IMR-90 (cell line): ENCODE measurements around the gene GPR3. TPM values are rescaled to one million over a fixed set of nuclear protein-coding genes. Genes with fewer than 3 reads are reported as not detected.

Experiments
- ATAC-seq: fragments of 200-7000 bp; cut with Tn5 transposase; 2 replicates; pipeline ENCODE4 v1.9.1; 2020; ENCODE audit warnings: low read depth, mild to moderate bottlenecking, moderate library complexity
- BruUV-seq: library from RNA; stranded (reverse); fragments of 400-500 nt; replicated peaks from 2 replicates; lab custom pipeline; 2021; lab: Mats Ljungman, UMichigan
- CTCF ChIA-PET: fragments of 300-600 bp; formaldehyde crosslinking; extraction: SDS; loops from one replicate; lab custom pipeline; 2021; ENCODE audit warnings: antibody characterized with exemption; lab: Yijun Ruan, JAX
- POLR2A ChIA-PET: fragments of 300-600 bp; sonication (Branson Sonifier 250); formaldehyde crosslinking; loops from one replicate; lab custom pipeline; 2022; ENCODE audit warnings: antibody characterized with exemption; ENCODE audit not compliant: unreplicated experiment; lab: Charles Lee
- DNase-seq: peaks from one replicate; pipeline ENCODE4 v3.0.0; 2013
- H2AFZ ChIP-seq: replicated peaks from 2 replicates; pipeline ENCODE3; 2013; ENCODE audit warnings: low read length, mild to moderate bottlenecking; ENCODE audit not compliant: poor library complexity
- H2AK5ac ChIP-seq: 2 replicates; pipeline ENCODE4 v1.6.1; 2013; ENCODE audit warnings: low read depth, low read length, inconsistent platforms
- H2AK9ac ChIP-seq: replicated peaks from 2 replicates; pipeline ENCODE3; 2013; ENCODE audit warnings: mild to moderate bottlenecking, low read depth, low read length, moderate library complexity; ENCODE audit not compliant: poor library complexity
- H2BK120ac ChIP-seq: 2 replicates; pipeline ENCODE4 v1.6.1; 2013; ENCODE audit warnings: low read depth, low read length, inconsistent platforms
- H2BK15ac ChIP-seq: 3 replicates; pipeline ENCODE4 v1.6.1; 2013; ENCODE audit warnings: low read depth, low read length, inconsistent platforms
- H2BK20ac ChIP-seq: 2 replicates; pipeline ENCODE4 v1.6.1; 2013; ENCODE audit warnings: low read depth, mild to moderate bottlenecking, inconsistent platforms, low read length, moderate library complexity
- H2BK5ac ChIP-seq: 2 replicates; pipeline ENCODE4 v1.6.1; 2013; ENCODE audit warnings: mild to moderate bottlenecking, low read depth, low read length, inconsistent platforms; ENCODE audit not compliant: poor library complexity, severe bottlenecking
- H3K14ac ChIP-seq: replicated peaks from 2 replicates; pipeline ENCODE4 v1.6.1; 2013; ENCODE audit warnings: low read depth, low read length, inconsistent platforms
- H3K18ac ChIP-seq: 2 replicates; pipeline ENCODE4 v1.6.1; 2013; ENCODE audit warnings: low read depth, low read length, control low read depth
- H3K23ac ChIP-seq: 2 replicates; pipeline ENCODE4 v1.6.1; 2013; ENCODE audit warnings: low read depth, low read length, inconsistent platforms
- H3K27ac ChIP-seq: 2 replicates; pipeline ENCODE4 v1.5.1; 2013; ENCODE audit warnings: mild to moderate bottlenecking, control low read depth, low read length; ENCODE audit not compliant: insufficient read depth
- H3K27me3 ChIP-seq: 2 replicates; pipeline ENCODE4 v1.6.1; 2013; ENCODE audit warnings: low read length; ENCODE audit not compliant: control insufficient read depth, insufficient read depth
- H3K36me3 ChIP-seq: 2 replicates; pipeline ENCODE4 v1.6.1; 2013; ENCODE audit warnings: low read length, mixed read lengths; ENCODE audit not compliant: control insufficient read depth, insufficient read depth
- H3K4ac ChIP-seq: 2 replicates; pipeline ENCODE4 v1.6.1; 2013; ENCODE audit warnings: low read depth, low read length, inconsistent platforms
- H3K4me1 ChIP-seq: 2 replicates; pipeline ENCODE4 v1.6.1; 2013; ENCODE audit warnings: low read length, mixed read lengths; ENCODE audit not compliant: control insufficient read depth, insufficient read depth
- H3K4me2 ChIP-seq: 2 replicates; pipeline ENCODE4 v1.6.1; 2013; ENCODE audit warnings: low read depth, mild to moderate bottlenecking, control low read depth, low read length, moderate library complexity
- H3K4me3 ChIP-seq: 2 replicates; pipeline ENCODE4 v1.5.1; 2013; ENCODE audit warnings: low read depth, mild to moderate bottlenecking, control low read depth, low read length, moderate library complexity; ENCODE audit not compliant: insufficient read depth
- H3K56ac ChIP-seq: 2 replicates; pipeline ENCODE4 v1.6.1; 2013; ENCODE audit warnings: low read length, inconsistent platforms; ENCODE audit not compliant: insufficient read depth; ENCODE audit errors: extremely low read depth
- H3K79me1 ChIP-seq, 2 experiments: 2 replicates each; pipeline ENCODE4 v1.6.1; 2013; ENCODE audit warnings: low read length in 2 of 2, inconsistent platforms in 1 of 2, low read depth in 1 of 2
- H3K9ac ChIP-seq: 2 replicates; pipeline ENCODE4 v1.6.1; 2013; ENCODE audit warnings: low read depth, low read length, control low read depth
- H3K9me1 ChIP-seq: 2 replicates; pipeline ENCODE4 v1.6.1; 2013; ENCODE audit warnings: low read length, inconsistent platforms; ENCODE audit not compliant: insufficient read depth
- H3K9me3 ChIP-seq: 2 replicates; pipeline ENCODE4 v1.6.1; 2013; ENCODE audit warnings: low read length; ENCODE audit not compliant: control insufficient read depth, insufficient read depth
- H4K20me1 ChIP-seq: 2 replicates; pipeline ENCODE4 v1.6.1; 2013; ENCODE audit warnings: low read length, inconsistent platforms; ENCODE audit not compliant: insufficient read depth
- H4K5ac ChIP-seq: 2 replicates; pipeline ENCODE4 v1.6.1; 2013; ENCODE audit warnings: mild to moderate bottlenecking, low read depth, low read length, control low read depth
- H4K8ac ChIP-seq, 2 experiments: 2 replicates each; pipeline ENCODE4 v1.6.1; 2013; ENCODE audit warnings: low read depth in 2 of 2, low read length in 2 of 2, control low read depth in 1 of 2, inconsistent platforms in 1 of 2
- H4K91ac ChIP-seq: 2 replicates; pipeline ENCODE4 v1.6.1; 2013; ENCODE audit warnings: low read depth, low read length, inconsistent platforms; ENCODE audit not compliant: insufficient read depth
- BHLHE40 ChIP-seq: fragments of 150-350 bp; IDR thresholded peaks from 2 replicates; pipeline ENCODE4 v1.6.1; 2016; ENCODE audit warnings: mild to moderate bottlenecking, low read depth, low read length
- CEBPB ChIP-seq: IDR thresholded peaks from 2 replicates; pipeline ENCODE4 v1.6.1; 2012; ENCODE audit warnings: low read depth, low read length, improper control_type of control experiment
- CHD1 ChIP-seq: IDR thresholded peaks from 2 replicates; pipeline ENCODE4 v1.6.1; 2012; ENCODE audit warnings: low read depth, low read length, improper control_type of control experiment
- CTCF ChIP-seq: conservative IDR thresholded peaks from 2 replicates; pipeline ENCODE4 v1.5.1; 2012; ENCODE audit warnings: mild to moderate bottlenecking, low read depth, low read length, improper control_type of control experiment
- FOS ChIP-seq: fragments of 150-350 bp; IDR thresholded peaks from 2 replicates; pipeline ENCODE4 v1.6.1; 2016; ENCODE audit warnings: low read depth, low read length
- MAZ ChIP-seq: IDR thresholded peaks from 2 replicates; pipeline ENCODE4 v1.6.1; 2012; ENCODE audit warnings: low read depth, mild to moderate bottlenecking, low read length, improper control_type of control experiment, moderate library complexity, borderline replicate concordance
- MXI1 ChIP-seq: IDR thresholded peaks from 2 replicates; pipeline ENCODE4 v1.6.1; 2012; ENCODE audit warnings: low read depth, mild to moderate bottlenecking, low read length, moderate library complexity, borderline replicate concordance
- POLR2A ChIP-seq: IDR thresholded peaks from 2 replicates; pipeline ENCODE4 v1.6.1; 2012; ENCODE audit warnings: mild to moderate bottlenecking, low read depth, low read length
- RAD21 ChIP-seq: IDR thresholded peaks from 2 replicates; pipeline ENCODE4 v1.6.1; 2012; ENCODE audit warnings: low read length, improper control_type of control experiment
- RCOR1 ChIP-seq: IDR thresholded peaks from 2 replicates; pipeline ENCODE4 v1.6.1; 2012; ENCODE audit warnings: mild to moderate bottlenecking, low read length, improper control_type of control experiment; ENCODE audit not compliant: insufficient replicate concordance
- RFX5 ChIP-seq: IDR thresholded peaks from 2 replicates; pipeline ENCODE4 v1.8.0; 2012; ENCODE audit warnings: low read depth, mild to moderate bottlenecking, low read length, moderate library complexity
- SMC3 ChIP-seq: fragments of 150-350 bp; IDR thresholded peaks from 2 replicates; pipeline ENCODE4 v1.6.1; 2016; ENCODE audit warnings: low read depth, mild to moderate bottlenecking, antibody characterized with exemption, low read length, moderate library complexity
- USF2 ChIP-seq: fragments of 150-350 bp; IDR thresholded peaks from 2 replicates; pipeline ENCODE4 v1.6.1; 2017; ENCODE audit warnings: mild to moderate bottlenecking, antibody characterized with exemption, low read length, low read depth
- WGBS, 2 experiments: methylation state at CpG; one replicate each; pipeline versions ENCODE4 v1.1.5 to v1.1.7; 2013; ENCODE audit warnings: missing lambda C conversion rate in 2 of 2; ENCODE audit not compliant: insufficient read length in 1 of 2; ENCODE audit errors: extremely low coverage in 2 of 2; 5-methylcytosine and 5-hydroxymethylcytosine counted together
- dilution Hi-C: fragments of 300-500 bp; cut with HindIII; formaldehyde crosslinking; loops from one replicate; pipeline ENCODE4 v1.14.3; 2018; ENCODE audit warnings: low sequenced_read_pairs; ENCODE audit not compliant: unreplicated experiment
- in situ Hi-C: fragments of 300-500 bp; cut with MboI; formaldehyde crosslinking; loops from 3 replicates; pipeline ENCODE4 v1.14.3; 2019; ENCODE audit warnings: low sequenced_read_pairs, inconsistent platforms, mixed read lengths
- intact Hi-C: fragments of 100-400 bp; cut with micrococcal nuclease; formaldehyde crosslinking; loops from 2 replicates; pipeline ENCODE4 v1.10.0; 2022
- polyA plus RNA-seq, 3 experiments: library from polyadenylated mRNA; depleted of rRNA; stranded (reverse); fragments of >200 nt; gene quantifications; 2 replicates each; pipeline ENCODE4 v1.2.3, GENCODE V29; 2012; ENCODE audit warnings: low replicate concordance in 1 of 3
- total RNA-seq: library from RNA; depleted of rRNA; stranded (reverse); fragments of >200 nt; gene quantifications from 2 replicates; pipeline ENCODE4 v1.2.3, GENCODE V29; 2012
- TF ChIP-seq, protein P1 (sequence below): fragments of 150-350 bp; IDR thresholded peaks from 2 replicates; pipeline ENCODE4 v1.6.1; 2016; ENCODE audit warnings: low read depth, mild to moderate bottlenecking, low read length, moderate library complexity, borderline replicate concordance

The GPR3 gene
- total and polyA plus RNA-seq, 2 of the 4 experiments (the other 2 are of a cell fraction): 0.72 to 4.8 TPM

DNA sequence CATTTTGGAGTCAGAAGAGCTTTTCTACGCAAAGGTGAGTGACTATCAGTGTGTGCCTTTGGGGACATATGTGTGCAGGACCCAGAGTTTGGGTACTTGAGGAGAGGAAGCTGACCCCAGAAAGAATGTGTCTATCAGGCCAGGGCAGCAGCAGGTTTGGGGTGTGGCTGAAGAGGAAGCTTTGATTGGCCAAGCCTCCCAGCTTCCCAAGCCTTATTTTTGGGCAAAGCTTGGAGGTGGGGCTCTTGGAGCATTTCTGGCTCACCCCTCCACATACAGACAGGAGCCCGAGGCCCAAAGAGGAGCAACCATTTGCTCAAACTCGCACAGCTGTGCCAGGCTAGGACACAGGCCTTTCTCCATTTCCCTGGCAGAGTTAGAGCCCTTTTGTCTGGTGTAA lies 4.7 kb downstream of the GPR3 start:
- Histone ChIP-seq H2AK5ac (0 out of 2 replicates have a peak overlapping the region, but pooled peaks have one; percentile 21), H3K9me1 (peaks cover 25% of the 10 kb centered on the region), H3K9me3 (no peaks in the 10 kb centered on the region), H3K18ac (no peak overlapping the region), H3K4me2 (no peak overlapping the region), H3K27me3 (no peaks in the 10 kb centered on the region), H3K4ac (no peak overlapping the region), H3K4me3 (no peak overlapping the region), H2BK120ac (no peak overlapping the region), H2AK9ac (no peak overlapping the region), H2BK5ac (no peak overlapping the region), H2AFZ (no peak overlapping the region), H4K5ac (no peak overlapping the region), H3K36me3 (no peaks in the 10 kb centered on the region; the same call in 1 of the 2 replicates), H3K79me1 (peaks cover 0 to 32% of the 10 kb centered on the region in 2 experiments; a peak in 3 of 4 replicates), H3K56ac (no peak overlapping the region), H2BK20ac (no peak overlapping the region), H4K20me1 (0 out of 2 replicates have a peak, but pooled peaks cover 5% of the 10 kb centered on the region), H3K14ac (no peak overlapping the region), H4K91ac (no peak overlapping the region), H4K8ac (no peak overlapping the region), H3K23ac (no peak overlapping the region), H3K9ac (no peak overlapping the region), H3K27ac (no peak overlapping the region), H2BK15ac (no peak overlapping the region), H3K4me1 (peaks cover 9% of the 10 kb centered on the region)
- ATAC-seq: no peak
- in situ Hi-C loops: loop anchor here (5.0 to 10.0 kb wide), 2 partner anchors 210 to 292 kb away; no protein-coding TSS in a partner anchor
- WGBS, 2 experiments: 100% methylated on average over 1 of the region's 3 CpGs; no CpG with 5 or more reads in 1 of the 2 experiments
- TF ChIP-seq CEBPB (no peak), POLR2A (no peak), RAD21 (no peak), RFX5 (no peak), BHLHE40 (no peak), MAZ (no peak), RCOR1 (no peak), FOS (no peak), USF2 (no peak), MXI1 (no peak), CHD1 (no peak), SMC3 (no peak), CTCF (no peak)
- TF ChIP-seq, protein P1, sequence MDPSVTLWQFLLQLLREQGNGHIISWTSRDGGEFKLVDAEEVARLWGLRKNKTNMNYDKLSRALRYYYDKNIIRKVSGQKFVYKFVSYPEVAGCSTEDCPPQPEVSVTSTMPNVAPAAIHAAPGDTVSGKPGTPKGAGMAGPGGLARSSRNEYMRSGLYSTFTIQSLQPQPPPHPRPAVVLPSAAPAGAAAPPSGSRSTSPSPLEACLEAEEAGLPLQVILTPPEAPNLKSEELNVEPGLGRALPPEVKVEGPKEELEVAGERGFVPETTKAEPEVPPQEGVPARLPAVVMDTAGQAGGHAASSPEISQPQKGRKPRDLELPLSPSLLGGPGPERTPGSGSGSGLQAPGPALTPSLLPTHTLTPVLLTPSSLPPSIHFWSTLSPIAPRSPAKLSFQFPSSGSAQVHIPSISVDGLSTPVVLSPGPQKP: no peak
- CTCF ChIA-PET: interaction anchor here (4.7 kb wide), 1 partner anchor 98 kb away, joined by 79 read pairs; no protein-coding TSS in a partner anchor
- POLR2A ChIA-PET: interaction anchor here (0.5 to 0.7 kb wide), 2 partner anchors 31 to 37 kb away, joined by 4 to 11 read pairs; no protein-coding TSS in a partner anchor
- no TSS peak for BruUV-seq
- dilution Hi-C loops: no loop called here
- DNase-seq: no peak
- intact Hi-C loops: loop anchor here (10.0 kb wide), 1 partner anchor 202 kb away; no protein-coding TSS in a partner anchor
